Stimulated activated CD8-positive, alpha-beta memory T cell treated with anti-CD3 and anti-CD28 coated beads, Interleukin-4, amount 100 ng/mL, for 1 hour (primary cell): ENCODE results near the gene KCNJ15.

Experiments
- DNase-seq, 2 donors: peaks; one replicate each; pipeline ENCODE4 v3.0.0-alpha.2; 2020; ENCODE audit warnings: low read depth in 2 of 2, low spot score in 1 of 2

The KCNJ15 gene

DNA sequence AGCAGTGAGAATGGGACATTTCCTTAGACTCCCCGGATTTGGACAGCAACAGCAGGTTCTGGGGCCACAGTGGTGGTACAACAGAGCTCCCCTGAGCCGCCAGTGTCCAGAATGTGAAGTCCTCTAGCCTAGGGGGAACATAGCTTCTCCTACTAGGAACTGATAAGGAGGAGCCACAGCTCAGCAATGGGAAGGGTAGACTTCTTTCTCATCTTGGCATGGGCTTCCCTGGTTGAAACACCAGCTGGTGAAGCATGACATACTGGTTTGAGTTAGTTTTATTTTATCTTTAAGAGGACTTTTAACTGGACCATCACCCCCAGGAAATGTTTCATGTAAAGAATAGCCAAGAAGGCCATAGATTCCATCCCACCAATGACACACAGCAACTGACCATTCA is 68.4 kb downstream of the KCNJ15 start:
- DNase-seq = no peak

DNA sequence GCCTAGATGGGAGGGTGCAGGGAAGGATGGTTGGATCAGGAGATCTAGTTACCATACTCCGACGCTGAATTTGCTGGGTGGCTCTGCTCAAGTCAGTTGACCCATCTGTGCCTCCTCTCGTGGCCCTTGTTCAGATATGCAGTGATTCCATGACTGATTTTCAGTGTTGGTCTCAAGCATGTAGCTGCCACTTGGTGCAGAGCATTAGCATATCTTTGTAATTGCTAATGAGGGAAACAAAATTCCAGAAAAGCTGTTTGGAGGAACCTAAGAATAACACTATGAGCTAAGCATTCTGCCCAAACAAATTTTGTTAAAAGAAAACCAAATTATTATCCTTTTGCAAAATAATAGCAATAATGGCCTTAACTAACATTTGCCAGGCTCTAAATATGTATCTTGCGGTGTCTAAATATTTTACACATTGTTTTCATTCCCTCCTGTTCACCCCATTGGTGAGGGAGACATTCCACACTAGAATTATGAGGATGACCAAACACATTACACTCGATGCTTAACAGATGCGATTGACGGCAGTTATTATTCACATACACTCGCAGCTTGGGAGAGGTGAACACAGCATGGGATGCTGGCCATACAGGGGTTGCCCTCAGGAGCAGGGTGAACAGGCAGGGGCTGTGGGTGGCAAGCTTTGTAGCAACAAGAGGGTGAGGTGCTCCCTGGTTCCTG is 69.1 kb downstream of the KCNJ15 start:
- no peak for DNase-seq

DNA sequence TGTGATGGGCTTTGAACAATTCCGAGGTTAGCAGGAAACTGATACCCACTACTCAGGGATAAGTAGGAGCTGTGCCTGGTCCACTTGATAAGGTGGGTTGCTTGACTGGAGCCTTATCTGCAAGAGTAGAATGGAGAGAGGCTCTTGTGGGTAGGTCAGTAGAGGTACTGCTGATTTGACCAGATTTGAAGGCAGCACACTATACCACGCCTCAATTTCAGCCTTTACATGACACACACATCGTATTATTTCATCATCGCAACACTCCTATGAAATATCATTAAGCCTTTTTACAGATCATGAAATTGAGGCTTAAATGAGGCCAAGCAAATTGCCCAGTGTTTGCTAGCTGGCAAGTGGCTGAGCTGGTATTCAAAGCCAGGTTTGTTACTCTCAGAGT is 69.6 kb downstream of the KCNJ15 start:
- no peak for DNase-seq

DNA sequence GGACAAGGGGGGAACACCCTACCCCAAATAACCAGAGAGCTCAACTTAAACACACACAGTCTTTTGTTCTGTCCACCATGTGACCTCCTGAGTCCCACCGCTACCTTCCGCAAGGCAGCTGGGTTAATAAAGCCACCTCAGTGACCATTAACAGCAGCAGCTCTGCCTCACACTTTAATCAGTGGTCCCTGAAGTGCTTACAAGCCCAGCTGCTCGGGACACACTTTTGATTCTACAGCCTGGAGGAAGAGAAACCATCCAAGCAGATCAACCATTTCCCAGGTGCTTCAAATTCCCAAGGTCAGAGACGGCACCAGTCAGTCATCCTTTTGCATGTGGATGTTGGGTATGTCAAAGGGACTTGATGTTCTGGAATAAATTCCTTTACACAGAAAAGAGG is 70.1 kb downstream of the KCNJ15 start:
- no peak for DNase-seq

DNA sequence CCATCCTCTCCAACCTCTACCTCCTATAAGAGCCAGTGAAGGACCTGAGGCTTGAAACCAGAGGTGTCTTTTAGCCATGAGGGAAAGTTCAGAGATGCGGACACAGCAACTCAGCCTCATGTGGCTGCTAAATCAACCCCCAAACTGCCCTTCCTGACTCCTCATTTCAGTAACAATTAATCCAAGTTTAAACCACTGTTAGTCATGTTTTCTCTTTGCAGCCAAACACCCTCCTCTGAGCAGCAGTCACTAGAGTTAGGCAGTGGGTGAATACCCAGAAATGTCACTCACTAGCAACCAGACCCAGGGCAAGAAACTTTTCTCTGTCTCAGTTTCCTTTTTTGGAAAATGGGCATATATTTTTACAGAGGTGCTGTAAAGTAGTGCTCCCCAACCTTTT is 71.2 kb downstream of the KCNJ15 start:
- DNase-seq = no peak

DNA sequence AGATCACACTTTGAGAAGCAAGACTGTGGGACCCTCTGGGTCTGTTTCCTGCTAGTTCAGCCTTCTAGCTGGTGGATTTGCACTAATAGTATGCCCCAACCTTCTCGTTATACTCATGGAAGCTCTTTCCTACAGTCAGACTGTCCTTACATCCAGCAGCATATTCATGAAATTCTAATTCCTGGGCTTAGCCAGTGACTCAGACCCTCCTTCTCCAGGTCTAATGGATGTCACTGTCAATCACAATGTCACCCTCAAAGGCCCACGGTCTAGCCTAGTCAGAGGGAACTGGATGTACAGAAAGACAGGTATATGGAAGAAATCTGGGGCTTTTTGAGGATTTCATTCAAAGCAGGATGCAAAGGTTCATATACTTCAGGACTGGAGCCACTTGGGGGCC is 72.4 kb downstream of the KCNJ15 start:
- no peak for DNase-seq

DNA sequence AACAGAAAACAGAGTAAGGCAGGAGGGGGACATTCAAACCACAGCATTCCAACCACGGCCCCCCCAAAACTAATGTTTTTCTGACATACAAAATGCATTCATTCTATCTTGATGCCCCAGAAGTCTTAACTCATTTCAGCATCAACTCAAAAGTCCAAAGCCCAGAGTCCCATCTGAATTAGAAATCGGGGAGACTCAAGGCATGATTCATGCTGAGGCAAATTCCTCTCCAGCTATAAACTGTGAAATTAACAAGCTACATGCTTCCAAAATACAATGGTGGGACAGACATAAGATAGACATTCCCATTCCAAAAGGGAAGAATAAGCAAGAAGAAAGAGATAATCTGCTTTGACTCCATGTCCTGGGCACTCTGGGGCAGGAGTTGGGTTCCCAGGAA is 73.9 kb downstream of the KCNJ15 start:
- no peak for DNase-seq

DNA sequence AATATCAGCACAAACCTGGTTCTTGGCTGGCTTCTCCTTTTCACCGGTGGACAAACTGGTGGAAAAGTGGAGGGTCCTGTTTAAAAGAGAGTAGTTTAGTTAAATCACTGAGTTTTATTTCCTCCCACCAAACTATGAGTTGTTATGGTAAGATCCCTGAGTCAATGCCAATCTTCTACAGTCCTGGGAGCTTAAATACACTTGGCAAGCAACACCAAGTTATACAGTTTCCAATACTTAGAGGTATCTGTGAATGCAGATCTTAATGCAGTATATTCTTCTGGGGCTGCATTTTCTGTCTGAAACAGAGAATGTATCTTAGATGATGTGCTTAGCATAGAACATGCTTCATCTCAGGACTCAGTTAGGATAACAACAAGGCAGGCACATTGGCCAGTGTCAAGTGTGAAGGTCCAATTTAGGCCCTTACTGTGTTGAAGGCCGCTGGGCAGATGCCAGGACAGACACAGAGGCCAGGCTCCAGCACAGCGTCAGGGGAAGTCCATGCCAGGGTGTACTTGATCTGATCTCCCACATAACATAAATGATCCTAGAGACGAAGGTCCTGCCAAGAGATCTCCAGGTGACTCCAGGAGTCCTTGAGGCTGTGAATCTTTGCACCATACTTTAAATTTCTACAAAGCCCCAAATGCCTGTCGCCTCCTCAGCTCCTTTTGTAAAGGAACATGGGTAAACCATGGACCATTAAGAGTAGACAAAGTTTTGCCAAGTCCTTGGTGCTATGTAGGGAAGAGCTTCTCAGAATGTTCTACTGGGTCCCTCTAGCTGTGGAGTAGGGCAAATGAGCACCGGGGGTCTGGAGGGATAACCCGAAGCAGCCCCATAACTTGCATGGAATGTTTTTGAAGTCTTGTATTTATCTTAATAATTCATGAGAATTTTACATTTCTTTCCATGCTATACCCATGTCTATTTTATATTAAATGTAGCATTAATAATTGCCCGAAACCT is 76.8 kb downstream of the KCNJ15 start:
- DNase-seq = no peak

DNA sequence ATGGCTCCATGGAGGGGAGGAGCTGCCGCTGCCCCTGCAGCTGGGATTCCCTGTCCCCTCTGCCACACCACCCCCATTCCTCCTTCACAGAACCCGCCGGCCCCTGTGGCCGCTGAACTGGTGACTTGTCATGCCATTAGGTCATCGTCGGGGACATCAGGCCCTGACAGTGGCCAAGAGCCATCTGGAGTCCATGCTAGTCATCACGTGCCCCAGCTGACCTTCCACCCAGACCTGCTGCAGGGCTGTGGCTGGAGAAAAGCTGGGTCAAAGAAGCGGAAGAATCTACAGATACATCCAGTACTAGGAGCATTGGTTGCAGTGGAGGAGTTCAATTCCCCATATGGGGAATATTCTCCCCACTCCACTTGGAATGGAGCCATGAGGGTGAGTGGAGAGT is 78.1 kb downstream of the KCNJ15 start:
- no peak for DNase-seq

DNA sequence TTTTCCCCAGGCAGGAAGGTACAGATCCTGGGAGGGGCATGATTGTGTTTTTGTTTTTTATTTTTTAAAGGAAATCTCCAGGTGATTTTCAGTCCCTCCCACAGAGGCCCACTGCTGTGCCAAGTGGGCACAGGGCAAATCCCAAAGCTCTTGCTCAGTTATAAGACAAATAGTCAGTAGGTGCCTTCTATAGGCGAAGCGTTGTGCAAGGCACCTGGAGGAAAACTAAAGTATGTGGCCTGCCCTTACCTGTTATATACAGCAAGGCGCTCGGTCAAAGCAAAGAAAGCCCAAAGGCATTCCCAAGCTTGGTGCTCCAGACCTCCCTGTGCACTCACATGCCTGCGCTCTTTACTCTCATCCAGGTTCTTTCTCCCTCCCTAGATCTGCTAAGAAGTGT is 81.0 kb downstream of the KCNJ15 start:
- DNase-seq = no peak

DNA sequence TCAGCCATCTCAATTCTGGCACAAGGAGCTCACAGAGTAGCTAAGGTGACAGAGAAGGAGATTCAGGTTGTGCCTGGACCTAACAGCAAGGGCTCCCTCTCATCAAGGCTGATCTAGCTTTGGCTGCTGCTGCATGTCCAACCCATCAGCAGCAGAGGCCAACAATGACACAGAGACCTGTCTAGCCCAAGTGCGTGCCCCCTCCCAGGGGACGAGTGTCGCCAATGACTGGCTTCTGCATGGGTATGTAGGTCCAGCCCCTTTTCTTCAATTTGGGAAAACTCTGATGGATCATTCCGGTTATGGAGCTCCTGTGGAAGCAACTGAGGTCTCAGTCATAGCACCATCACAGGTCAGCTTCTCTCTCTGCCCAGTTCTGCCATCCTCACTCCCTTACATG is 83.3 kb downstream of the KCNJ15 start:
- no peak for DNase-seq

DNA sequence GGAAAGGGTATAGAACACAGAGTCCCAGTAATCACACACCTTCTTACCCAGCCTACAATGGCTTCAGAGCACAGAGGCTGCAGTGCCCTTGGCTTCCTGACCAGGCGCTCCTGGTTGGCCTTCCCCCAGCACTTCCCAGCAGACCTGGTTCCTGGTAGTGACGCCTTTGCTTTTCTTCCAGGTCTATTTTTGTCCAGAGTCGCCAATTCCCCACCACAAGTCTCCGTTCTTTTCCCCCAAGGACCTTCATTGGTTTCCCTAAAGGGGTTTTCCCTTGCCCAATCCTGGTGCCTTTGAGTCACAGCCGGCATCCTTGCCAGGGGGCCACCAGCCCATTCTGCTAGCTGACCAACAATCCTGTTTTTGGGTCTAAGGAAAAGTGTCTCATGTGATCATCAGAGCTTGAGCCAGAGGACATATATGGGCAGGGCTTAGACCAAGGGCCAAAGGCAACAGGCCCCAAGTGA is 84.8 kb downstream of the KCNJ15 start:
- no peak for DNase-seq

DNA sequence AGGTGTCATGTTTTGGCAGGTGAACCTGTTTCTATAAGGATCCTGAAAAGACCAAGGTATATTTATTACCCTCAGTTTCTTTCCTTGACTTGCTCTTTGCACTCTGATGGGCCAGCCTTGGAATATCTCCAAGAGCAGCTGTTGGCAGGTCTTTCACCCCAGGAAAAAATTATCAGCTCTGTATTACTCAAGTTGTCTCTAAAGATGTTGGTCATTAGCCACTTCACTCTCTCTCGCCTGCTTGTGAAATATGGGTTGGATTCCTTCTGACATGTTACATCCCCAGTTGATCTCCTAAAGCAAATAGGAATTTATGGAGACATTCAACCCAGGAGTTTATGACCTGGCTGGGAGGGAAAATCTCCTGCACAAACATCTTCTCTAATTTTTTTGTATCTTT is 85.9 kb downstream of the KCNJ15 start:
- DNase-seq = no peak

DNA sequence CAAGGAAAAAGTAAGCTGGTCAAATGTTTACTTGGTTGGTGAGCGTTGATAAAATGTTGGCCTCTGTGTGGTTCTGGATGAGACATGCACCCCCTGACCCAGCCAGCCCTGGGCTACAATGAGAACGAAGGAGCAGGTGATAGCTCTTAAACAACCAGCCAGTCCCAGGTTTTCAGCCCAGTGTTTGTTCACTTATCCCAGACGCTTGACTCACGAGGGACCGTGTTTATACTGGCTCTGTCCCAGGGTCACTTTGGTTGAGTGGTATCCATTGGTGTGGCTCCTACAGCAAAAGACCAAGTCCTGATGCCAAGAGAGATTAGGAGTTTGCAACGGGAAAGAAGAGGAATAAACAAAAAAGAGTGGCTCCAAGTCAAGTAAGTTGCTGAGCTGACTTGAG is 86.9 kb downstream of the KCNJ15 start:
- no peak for DNase-seq

DNA sequence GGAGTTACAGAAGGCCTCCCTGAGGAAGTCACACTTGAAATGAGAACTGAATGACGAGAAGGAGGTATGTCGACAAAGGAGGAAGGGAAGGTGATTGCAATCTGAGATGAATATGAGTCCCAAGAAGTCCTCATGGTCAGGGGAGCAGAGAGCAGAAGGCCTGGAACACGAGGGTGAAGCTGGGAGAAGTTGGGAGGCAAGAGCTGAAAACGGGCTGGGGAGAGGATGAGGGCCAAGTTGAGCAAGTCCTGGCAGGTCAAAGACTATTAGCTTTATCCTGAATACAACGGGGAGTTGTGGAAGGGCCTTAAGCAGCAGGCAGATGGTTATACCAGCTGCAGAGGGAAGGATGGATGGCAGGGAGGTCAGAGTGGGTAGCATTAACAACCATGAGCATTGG is 89.5 kb downstream of the KCNJ15 start:
- no peak for DNase-seq

DNA sequence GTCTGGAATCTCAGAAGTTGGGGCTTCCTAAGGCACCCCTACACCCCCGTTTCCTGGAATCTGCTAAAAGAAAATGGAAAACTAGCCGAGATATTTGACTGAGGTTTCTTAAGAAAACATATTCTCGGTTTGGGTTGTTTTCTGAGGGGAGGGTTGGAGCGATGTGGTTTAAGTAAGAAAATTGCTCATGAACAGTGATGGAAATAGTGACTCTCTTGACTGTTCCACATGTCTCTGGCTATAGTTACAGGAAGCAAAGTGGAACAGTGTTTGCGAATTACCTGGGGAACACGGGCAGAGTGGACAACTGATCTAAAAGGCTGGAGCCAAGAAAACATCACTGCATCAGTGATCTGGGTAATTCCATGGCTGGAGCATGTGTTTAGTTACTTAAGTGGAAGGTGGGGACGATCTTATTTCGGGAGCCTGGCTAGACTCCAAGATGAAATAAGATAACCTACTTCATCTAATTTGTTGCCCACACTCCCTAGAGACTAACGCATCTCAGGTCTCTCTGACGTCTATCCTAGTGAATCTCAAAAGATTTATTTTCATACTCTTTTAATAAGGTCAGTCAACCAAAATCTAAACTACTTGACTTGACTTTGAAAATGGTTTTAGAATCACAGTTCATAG is 92.4 kb downstream of the KCNJ15 start:
- DNase-seq = no peak

DNA sequence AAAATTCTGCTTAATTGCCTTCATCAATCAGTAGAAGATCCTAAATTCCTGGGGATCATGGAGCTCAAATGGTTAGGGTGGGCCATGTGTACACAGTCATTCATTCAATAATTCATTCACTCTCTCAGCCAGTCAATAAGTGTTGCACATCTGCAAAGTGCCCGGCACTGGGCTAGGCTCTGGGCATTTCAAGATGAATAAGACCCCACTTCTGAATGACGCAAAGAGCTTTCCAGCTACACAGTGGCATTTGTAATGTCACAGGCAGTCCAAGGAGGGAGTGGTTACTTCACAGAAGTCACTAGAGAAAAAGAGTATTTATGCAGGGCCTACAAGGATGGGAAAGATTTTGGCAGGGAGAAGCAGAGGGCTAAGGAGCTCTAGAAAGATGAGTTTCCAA is 93.2 kb downstream of the KCNJ15 start:
- no peak for DNase-seq

DNA sequence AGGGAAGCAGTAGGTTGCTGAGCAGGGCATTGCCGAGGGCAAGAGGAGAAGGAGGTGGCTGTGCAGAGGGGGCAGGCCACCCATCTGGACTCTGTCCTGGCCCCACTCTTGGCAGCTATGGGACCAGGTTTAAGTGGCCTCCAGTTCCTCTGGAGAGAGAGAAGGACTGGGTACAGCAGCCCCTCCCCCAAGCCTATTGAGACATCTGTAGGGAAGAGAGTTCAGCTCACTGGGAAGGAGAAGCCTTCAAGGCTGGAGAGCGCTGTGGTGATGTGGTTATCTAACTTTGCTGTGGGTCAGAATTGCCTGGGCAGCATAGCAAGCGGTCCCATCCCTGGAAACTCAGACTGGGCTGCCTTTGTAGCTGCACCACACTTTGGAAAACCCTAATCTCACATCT is 93.9 kb downstream of the KCNJ15 start:
- no peak for DNase-seq

DNA sequence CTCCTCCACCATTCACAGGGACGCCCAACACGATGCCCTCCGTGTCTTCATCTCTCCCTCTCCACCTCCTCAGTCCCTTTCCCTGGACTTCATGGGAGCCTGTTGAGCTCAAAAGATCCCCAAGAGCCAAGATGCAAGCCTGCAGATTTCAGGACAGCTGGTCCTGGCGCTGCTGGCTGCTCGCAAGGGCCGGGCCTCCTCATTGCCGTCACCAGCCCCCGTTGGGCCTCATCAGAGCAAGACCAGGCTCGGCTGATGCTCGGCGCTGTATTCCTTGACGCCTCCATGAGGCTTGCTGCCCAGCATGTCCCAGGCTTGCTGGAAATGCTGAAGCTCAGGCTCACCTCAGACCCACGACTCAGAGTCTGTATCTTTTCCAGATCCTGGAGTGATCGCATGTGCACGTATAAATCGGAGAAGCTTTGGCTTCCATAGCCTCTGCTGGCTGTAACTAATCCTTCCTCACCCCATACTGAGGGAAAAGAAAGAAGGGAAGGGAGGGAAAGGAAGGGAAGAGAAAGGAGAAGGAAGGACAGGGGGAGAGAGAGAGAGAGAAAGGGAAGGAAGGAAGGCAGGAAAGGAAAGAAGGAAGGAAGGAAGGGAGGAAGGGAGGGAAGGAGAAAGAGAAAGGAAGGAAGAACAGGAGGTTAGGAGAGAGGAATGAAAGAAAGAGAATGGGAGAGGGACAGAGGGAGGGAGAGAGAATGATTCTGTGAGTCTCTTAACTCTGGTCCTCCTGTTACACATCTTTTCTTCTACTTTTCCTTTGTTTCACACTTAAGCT is 94.6 kb downstream of the KCNJ15 start:
- no peak for DNase-seq

DNA sequence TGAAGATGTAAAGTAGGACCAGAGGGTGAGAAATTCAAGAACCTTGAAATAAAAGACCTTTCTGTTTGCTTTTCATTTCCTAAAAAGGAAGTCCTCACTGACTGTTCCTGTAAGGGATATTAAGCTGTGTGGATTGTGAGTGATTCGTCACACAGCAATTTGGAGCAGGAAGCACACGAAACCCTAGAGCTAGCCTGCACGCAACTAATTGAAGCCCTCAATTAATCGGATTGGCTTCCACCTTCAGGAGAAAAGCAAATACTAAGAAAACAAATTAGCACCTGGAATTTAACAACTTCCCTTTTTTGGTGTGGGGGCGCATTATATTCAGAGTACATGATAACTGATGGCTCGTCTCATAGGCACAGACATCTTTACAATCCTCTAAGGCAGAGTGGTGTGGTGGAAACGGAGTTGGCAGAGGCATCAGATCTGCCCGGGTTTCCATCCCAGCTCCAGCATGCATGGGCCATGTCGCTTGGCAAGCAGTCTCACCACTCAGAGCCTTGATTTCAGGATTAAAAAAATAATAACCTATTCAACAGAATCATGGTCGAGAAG is 95.2 kb downstream of the KCNJ15 start:
- no peak for DNase-seq
